Measurements from ENCODE around the gene MORN1.

GRCh38 chr1:2340918-2341254, 50.5 kb downstream of the MORN1 start:
- TF ChIP-seq, protein P1, sequence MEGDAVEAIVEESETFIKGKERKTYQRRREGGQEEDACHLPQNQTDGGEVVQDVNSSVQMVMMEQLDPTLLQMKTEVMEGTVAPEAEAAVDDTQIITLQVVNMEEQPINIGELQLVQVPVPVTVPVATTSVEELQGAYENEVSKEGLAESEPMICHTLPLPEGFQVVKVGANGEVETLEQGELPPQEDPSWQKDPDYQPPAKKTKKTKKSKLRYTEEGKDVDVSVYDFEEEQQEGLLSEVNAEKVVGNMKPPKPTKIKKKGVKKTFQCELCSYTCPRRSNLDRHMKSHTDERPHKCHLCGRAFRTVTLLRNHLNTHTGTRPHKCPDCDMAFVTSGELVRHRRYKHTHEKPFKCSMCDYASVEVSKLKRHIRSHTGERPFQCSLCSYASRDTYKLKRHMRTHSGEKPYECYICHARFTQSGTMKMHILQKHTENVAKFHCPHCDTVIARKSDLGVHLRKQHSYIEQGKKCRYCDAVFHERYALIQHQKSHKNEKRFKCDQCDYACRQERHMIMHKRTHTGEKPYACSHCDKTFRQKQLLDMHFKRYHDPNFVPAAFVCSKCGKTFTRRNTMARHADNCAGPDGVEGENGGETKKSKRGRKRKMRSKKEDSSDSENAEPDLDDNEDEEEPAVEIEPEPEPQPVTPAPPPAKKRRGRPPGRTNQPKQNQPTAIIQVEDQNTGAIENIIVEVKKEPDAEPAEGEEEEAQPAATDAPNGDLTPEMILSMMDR (IDR thresholded peaks at IDR 0.05 in 8 of 11, conservative IDR thresholded peaks at IDR 0.05 in 3 of 11) = no peak
- TF ChIP-seq POLR2A (IDR thresholded peaks at IDR 0.05) = no peak
- no peak for TF ChIP-seq POLR2AphosphoS5 (IDR thresholded peaks at IDR 0.05)
